Stimulated activated CD4-positive, alpha-beta T cell treated with anti-CD3 and anti-CD28 coated beads, Interleukin-1b, Interleukin-23, amount 100 ng/mL, for 48 hours (primary cell): Measurements from ENCODE around the gene SOCS7.

Experiments
- DNase-seq: peaks from one replicate; pipeline ENCODE4 v3.0.0-alpha.2; 2020

SOCS7 gene

DNA sequence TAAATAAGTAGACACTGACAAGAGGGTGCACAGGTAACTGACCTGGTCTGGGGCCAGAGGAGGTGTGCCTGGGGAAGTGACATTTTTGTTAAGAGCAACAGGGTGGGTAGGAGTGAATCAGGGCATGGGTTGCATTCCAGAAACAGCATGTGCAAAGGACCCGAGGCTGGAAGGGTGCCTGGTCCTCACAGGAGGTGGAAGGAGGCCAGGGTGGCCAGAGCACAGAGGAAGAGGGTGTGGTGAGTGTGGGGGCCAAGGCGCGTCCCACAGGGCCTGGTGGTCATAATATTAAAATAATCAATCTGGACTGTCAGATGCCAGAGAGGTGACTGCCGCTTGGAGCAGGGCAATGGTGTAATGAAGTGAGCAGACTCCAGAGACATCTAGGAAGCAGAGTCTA is 90.9 kb downstream of the SOCS7 start:
- no peak for DNase-seq

DNA sequence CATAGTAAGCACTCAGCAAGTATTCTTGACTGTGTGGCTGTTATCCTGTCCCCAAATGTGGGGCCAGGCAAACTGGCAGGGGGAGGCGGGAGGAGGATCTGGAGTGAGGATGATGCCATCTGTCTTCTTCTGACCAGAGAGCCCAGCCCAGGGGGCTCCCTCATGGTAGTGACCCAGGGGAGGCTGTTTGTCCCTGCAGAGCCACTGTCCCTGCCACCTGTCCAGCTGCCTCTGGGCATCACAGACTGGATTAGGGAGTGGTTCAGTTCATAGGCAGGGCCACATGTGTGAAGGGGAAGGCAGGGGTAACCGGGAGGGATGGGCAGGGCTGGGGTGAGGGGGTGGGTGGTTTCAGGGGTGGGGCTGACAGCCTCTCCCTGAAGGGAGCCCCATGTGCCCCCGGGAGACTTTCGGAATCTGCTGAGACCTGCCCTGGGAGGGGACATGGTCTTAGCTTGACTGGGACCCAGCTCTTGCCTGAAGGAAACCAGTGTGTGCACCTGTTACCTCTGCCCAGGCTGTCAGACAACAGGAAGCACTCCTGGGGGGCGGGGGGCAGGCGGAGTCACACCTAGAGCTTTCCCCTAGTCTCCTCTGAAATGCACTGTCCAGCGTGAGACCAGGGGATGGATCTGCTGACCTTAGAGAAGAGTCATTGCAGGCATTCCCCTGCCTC is 91.8 kb downstream of the SOCS7 start:
- DNase-seq, result no peak

DNA sequence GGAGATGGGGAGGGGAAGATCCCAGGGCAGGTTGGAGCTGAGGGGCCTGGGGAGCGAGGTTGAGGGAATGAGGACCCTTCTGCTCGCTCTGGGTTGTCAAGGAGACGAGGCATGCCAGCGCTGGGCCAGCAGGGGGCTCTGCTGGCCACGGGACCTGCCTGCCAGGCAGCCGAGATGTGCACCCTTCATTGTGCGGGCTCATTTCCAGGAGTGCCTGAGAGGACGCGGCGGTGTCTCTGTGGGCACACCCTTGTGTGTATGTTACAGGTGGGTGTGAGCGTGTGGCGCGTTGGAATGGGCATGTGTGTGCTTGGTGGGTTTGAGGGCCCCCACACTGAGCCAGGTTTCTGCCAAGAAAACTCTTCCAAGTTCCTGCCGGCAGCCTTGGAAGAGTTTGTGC is 92.5 kb downstream of the SOCS7 start:
- DNase-seq, result peak; percentile 46

GRCh38 chr17:38447502-38448085 is 96.0 kb downstream of the SOCS7 start:
- DNase-seq, result no peak

GRCh38 chr17:38448208-38448771 is 96.6 kb downstream of the SOCS7 start:
- DNase-seq, result no peak

- DNase-seq, result no peak
Observed at GRCh38 chr17:38449364-38449763, 97.7 kb downstream of the SOCS7 start.

GRCh38 chr17:38450557-38451029 is 98.9 kb downstream of the SOCS7 start:
- DNase-seq, result no peak

GRCh38 chr17:38451030-38451839 is 99.6 kb downstream of the SOCS7 start:
- no peak for DNase-seq

DNA sequence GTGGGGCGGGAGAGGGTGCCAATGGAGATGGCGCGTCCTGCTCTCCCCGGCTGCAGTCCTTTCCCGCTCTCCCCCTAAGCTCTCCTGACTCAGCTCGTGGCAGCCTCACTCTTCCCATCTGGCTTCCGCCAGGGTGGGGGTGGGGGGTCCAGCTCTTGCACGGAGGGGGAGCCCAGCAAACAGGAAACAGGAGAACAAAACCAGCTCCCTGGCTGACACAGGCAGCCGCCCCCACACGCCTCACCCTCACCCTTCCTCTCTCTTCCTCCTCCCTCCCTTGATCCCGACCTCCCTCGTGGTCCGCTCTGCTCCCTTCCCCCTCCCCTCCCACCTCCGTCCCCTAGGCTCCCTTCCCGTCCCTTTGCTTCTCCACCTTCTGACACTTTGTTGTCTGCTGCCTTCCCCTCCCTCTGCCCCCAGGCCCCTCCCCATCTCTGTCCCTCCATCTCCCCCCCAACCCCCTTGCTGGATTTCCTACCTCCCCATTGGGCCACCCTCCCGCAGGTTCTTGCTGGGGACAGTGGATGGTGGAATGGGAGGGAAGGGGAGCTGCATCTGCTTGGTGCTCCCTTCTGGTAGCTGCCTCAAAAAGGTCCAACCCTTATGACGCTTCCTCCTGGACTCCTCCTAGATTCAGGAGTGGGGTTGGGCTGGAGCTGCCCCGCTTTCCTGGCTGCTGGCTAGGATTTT is 100.3 kb downstream of the SOCS7 start:
- no peak for DNase-seq

GRCh38 chr17:38452719-38453118 is 101.1 kb downstream of the SOCS7 start:
- no peak for DNase-seq

DNA sequence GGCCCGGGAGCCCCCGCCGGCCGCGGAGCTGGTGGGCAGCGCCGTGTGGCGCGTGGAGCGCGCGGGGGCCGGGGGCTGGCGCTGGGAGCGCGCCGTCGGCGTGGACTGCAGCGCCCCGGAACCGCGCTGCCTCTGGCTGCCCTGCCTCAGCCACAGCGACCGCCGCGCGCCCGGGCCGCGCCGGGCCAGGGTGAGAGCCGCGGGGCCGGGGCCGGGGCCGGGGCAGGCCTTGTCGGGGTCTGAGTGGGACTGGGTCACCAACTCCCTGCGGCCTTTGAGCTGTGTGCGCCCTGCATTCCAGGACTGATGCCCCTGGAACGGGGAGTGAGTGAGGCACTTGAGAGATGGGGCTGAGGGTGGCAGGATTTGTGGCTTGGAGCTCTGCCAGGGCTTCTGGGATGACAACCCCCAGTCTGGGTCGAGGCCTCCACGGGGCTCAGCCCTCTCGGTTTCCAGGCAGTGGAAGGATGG is 102.3 kb downstream of the SOCS7 start:
- DNase-seq, result no peak

DNA sequence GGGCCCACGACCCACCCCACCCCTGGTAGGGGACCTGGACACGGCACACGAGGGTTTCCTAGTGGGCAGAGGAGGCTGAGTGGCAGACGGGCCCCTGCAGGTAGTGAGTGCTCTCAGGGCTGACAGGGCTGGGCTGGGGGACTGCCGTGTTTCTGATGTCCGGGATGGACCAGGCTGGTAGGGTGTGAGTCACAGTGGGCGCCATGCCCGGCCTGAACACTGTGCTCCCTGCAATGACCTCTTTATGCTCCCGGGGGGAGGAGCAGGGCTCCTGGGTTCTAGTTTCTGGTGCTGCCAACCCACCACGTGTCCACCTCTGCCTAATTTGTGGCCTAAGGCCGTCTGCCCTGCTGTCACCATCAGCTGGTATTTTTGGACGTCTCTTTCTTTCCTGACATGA is 102.9 kb downstream of the SOCS7 start:
- DNase-seq, result no peak
